Mesendoderm (in vitro differentiated cells): ENCODE data around the gene ALOX15B.
A peak's percentile ranks its signal among the peaks of the same experiment; 100 is the strongest.

ENCODE experiments used
- DNase-seq: peaks from one replicate; pipeline ENCODE4 v3.0.0; 2013
- H2AK5ac ChIP-seq: 2 replicates; pipeline ENCODE4 v1.6.1; 2013; ENCODE audit warnings: low read length, inconsistent platforms
- H2BK120ac ChIP-seq: 2 replicates; pipeline ENCODE4 v1.6.1; 2013; ENCODE audit warnings: low read depth, mild to moderate bottlenecking, low read length, moderate library complexity, mixed read lengths
- H2BK15ac ChIP-seq: replicated peaks from 2 replicates; pipeline ENCODE4 v1.6.1; 2013; ENCODE audit warnings: low read depth, mild to moderate bottlenecking, moderate library complexity
- H2BK5ac ChIP-seq: 2 replicates; pipeline ENCODE4 v1.6.1; 2013; ENCODE audit warnings: low read length, inconsistent platforms
- H3K18ac ChIP-seq: 2 replicates; pipeline ENCODE4 v1.6.1; 2013; ENCODE audit warnings: mild to moderate bottlenecking, low read length, mixed read lengths
- H3K23ac ChIP-seq: one replicate; pipeline ENCODE4 v1.6.1; 2013; ENCODE audit warnings: low read length
- H3K27ac ChIP-seq: 2 replicates; pipeline ENCODE4 v1.5.1; 2013; ENCODE audit warnings: low read depth, mild to moderate bottlenecking, inconsistent platforms, low read length, moderate library complexity
- H3K27me3 ChIP-seq: 2 replicates; pipeline ENCODE4 v1.6.1; 2013; ENCODE audit warnings: low read length, control low read depth, mild to moderate bottlenecking, inconsistent platforms; ENCODE audit not compliant: insufficient read depth, poor library complexity
- H3K36me3 ChIP-seq: 2 replicates; pipeline ENCODE4 v1.6.1; 2013; ENCODE audit warnings: low read length, inconsistent platforms; ENCODE audit not compliant: control insufficient read depth, insufficient read depth
- H3K4ac ChIP-seq: one replicate; pipeline ENCODE4 v1.6.1; 2013; ENCODE audit warnings: low read depth, mild to moderate bottlenecking, low read length, moderate library complexity
- H3K4me1 ChIP-seq: 2 replicates; pipeline ENCODE4 v1.6.1; 2013; ENCODE audit warnings: low read depth, low read length, inconsistent platforms; ENCODE audit not compliant: control insufficient read depth
- H3K4me2 ChIP-seq: 2 replicates; pipeline ENCODE4 v1.6.1; 2013; ENCODE audit warnings: low read length
- H3K4me3 ChIP-seq: 2 replicates; pipeline ENCODE4 v1.5.1; 2013; ENCODE audit warnings: mild to moderate bottlenecking, low read length
- H3K56ac ChIP-seq: one replicate; pipeline ENCODE4 v1.6.1; 2013; ENCODE audit warnings: low read length
- H3K79me1 ChIP-seq: 2 replicates; pipeline ENCODE4 v1.6.1; 2013; ENCODE audit warnings: low read length, inconsistent platforms
- H3K79me2 ChIP-seq: 2 replicates; pipeline ENCODE4 v1.6.1; 2013; ENCODE audit warnings: mild to moderate bottlenecking, low read length; ENCODE audit not compliant: control insufficient read depth, insufficient read depth
- H3K9ac ChIP-seq: 2 replicates; pipeline ENCODE4 v1.6.1; 2013; ENCODE audit warnings: low read length, inconsistent platforms
- H4K5ac ChIP-seq: one replicate; pipeline ENCODE4 v1.6.1; 2013; ENCODE audit warnings: low read length
- H4K8ac ChIP-seq: one replicate; pipeline ENCODE4 v1.6.1; 2013; ENCODE audit warnings: low read depth, mild to moderate bottlenecking, control low read depth, low read length, moderate library complexity
- WGBS: extraction: QIAGEN DNeasy Blood & Tissue Kit; methylation state at CpG from one replicate; pipeline ENCODE4 v1.1.7; 2013; ENCODE audit warnings: low lambda C conversion rate, missing lambda C conversion rate; ENCODE audit not compliant: insufficient coverage; ENCODE audit errors: extremely low coverage; 5-methylcytosine and 5-hydroxymethylcytosine counted together

Gene ALOX15B

DNA sequence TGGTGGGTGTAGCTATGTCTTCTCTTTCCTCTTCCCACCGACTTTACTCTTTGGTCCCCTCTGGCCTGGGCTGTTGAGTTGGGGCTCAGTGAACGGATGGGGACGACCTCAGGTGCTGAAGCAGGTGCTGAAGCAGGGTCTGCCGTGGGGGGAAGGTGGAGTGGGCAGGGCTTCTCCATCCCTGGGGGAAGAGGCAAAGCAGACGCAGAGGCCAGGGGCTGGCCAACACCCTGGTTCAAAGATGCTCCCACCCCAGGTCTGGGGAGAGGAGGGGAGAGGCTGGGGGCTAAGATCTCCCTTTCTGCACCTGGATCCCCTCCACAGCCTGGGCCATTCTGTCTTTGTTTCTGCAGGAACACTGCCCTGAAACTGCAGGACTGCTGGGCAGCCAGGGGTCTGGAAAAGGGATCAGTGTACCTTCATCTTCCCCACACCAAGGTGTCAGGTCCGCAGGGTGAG lies 25.7 kb downstream of the ALOX15B start:
- no peak overlapping the region for H3K4me3 ChIP-seq
- no peaks in the 10 kb centered on the region for H3K79me1 ChIP-seq
- DNase-seq = no peak
- H4K8ac ChIP-seq = no peak overlapping the region
- H3K27ac ChIP-seq = no peak overlapping the region
- no peak overlapping the region for H2BK15ac ChIP-seq
- H3K23ac ChIP-seq = peak overlapping the region; percentile 59
- peaks cover 5% of the 10 kb centered on the region for H3K27me3 ChIP-seq
- H3K18ac ChIP-seq = no peak overlapping the region
- H2BK120ac ChIP-seq = no peak overlapping the region
- H2BK5ac ChIP-seq = no peak overlapping the region
- no peaks in the 10 kb centered on the region for H3K79me2 ChIP-seq
- no CpG with 5 or more reads among the region's 6 CpGs for WGBS
- H4K5ac ChIP-seq = no peak overlapping the region
- peaks cover 8% of the 10 kb centered on the region for H3K4me1 ChIP-seq
- H3K56ac ChIP-seq = peak overlapping the region; percentile 31
- H3K9ac ChIP-seq = peak overlapping the region; percentile 32
- H3K4ac ChIP-seq = no peak overlapping the region
- H3K36me3 ChIP-seq = no peaks in the 10 kb centered on the region
- peak overlapping the region; percentile 75 for H2AK5ac ChIP-seq
- peak overlapping the region; percentile 3 for H3K4me2 ChIP-seq

DNA sequence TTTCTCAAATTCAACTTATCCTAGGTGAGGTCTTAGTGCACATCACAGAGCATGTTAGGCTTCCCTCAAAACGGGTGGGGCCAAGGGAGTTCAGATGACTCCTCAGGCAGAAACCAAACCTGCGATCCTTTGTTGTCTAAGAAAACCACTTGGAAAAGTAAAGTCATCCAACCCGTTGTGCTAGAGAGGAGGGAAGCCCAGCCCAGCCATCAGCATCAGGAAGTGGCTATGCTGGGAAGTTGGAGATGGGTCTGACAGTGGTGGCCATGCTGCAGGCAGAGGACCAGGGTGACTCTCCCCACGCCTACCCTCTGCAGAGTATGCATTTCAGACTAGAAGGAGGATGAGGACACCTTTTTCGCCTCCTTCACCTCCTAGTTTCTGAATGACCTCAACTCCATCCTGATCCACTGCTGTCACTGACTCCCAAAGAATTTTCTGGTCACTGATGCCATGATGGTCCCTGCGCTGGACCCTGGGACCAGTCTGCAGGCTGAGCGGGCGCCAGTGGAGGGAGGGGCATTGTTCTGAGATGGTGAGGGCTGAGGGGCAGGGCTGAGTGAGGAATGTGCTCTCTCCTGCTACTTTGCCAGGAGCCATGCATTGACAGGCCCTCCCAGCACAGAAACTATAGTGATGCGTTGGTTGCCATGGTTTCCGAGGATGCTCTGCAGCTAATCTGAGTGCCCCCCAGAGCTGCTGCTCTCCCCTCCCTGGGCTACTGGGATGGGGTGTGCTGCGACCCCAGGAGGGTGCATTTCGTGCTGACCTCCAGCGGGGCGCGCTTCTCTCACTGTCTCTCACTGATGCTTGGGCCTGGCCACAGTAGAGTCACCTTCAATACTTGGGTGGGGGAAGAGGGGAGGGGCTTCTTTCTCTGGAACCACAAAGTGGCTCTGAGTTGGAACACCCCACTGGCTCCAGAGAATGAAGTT lies 28.2 kb downstream of the ALOX15B start:
- Histone ChIP-seq H3K4me3 (no peak overlapping the region), H3K9ac (no peak overlapping the region), H2BK120ac (no peak overlapping the region), H2BK5ac (no peak overlapping the region), H3K4ac (no peak overlapping the region), H4K5ac (no peak overlapping the region), H3K18ac (no peak overlapping the region), H3K27me3 (peaks cover 19% of the 10 kb centered on the region), H3K36me3 (no peaks in the 10 kb centered on the region), H2AK5ac (no peak overlapping the region), H3K79me2 (no peaks in the 10 kb centered on the region), H3K4me2 (no peak overlapping the region), H3K27ac (no peak overlapping the region), H3K56ac (no peak overlapping the region), H3K23ac (no peak overlapping the region), H4K8ac (no peak overlapping the region), H3K4me1 (peaks cover 8% of the 10 kb centered on the region), H2BK15ac (no peak overlapping the region), H3K79me1 (no peaks in the 10 kb centered on the region)
- no peak for DNase-seq
- WGBS = no CpG with 5 or more reads among the region's 15 CpGs

DNA sequence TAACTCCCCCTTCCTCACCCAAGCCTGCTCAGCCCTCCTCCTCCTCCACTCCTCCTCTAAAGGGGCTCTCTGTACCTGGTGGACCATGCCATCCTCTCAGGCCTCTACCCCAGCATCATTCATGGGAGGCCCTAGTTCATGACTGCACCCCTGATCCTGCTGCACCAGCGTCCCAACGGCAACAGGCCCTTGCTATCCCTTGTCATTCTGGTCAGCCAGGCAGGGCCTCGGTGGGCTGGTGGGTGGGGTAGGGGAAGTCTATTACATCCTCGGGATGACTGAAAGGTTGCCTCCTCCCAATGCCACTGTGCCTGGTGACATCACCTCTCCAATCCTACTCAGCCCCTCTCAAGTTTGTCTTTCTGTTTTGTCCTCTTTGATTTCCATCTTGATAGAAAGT lies 28.9 kb downstream of the ALOX15B start:
- Histone ChIP-seq H2BK15ac (no peak overlapping the region), H4K8ac (no peak overlapping the region), H2BK120ac (no peak overlapping the region), H3K56ac (peak overlapping the region; percentile 37), H3K9ac (no peak overlapping the region), H3K27ac (no peak overlapping the region), H3K79me2 (no peaks in the 10 kb centered on the region), H3K18ac (no peak overlapping the region), H2AK5ac (no peak overlapping the region), H3K23ac (no peak overlapping the region), H4K5ac (no peak overlapping the region), H3K27me3 (peaks cover 26% of the 10 kb centered on the region), H3K36me3 (no peaks in the 10 kb centered on the region), H2BK5ac (no peak overlapping the region), H3K4me3 (no peak overlapping the region), H3K4me2 (no peak overlapping the region), H3K79me1 (no peaks in the 10 kb centered on the region), H3K4ac (no peak overlapping the region), H3K4me1 (peaks cover 6% of the 10 kb centered on the region)
- no CpG with 5 or more reads among the region's 4 CpGs for WGBS
- DNase-seq = no peak

DNA sequence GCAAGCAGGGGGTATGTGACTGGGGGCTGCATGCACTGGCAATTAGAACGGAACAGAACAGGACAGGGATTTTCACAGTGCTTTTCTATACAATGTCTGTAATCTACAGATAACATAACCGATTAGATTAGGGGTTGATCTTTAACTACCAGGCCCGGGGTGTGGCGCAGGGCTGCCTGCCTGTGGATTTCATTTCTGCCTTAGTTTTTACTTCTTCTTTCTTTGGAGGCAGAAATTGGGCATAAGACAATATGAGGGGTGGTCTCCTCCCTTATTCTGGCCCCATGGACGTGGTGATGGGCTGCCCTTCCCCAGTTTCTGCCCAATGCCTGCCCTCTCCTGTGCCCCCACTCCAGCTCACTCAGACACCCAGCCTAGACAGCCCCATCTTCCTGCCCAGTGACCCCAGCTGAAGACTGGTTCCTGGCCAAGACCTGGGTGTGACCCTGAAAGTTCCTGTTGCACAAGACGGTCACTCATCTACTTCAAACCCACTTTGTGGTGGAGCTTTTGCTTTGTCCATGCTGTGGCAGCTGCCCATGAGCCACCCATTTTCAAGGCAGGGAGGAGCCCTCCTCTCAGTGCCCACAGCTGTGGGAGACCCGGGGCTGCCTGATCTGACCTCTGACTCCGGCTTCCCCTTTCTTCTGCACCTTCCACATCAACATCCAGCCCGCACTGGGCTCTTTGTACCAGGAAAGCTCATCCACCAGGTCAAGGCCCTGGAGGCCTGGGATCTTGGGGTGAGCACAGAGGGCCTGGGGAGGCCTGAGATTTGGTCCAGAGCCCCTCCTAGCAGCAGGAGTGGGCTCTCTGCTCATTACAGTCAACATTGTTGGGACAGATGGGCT lies 30.1 kb downstream of the ALOX15B start:
- Histone ChIP-seq H3K79me2 (no peaks in the 10 kb centered on the region), H3K56ac (peak overlapping the region; percentile 45), H3K4ac (no peak overlapping the region), H3K23ac (peak overlapping the region; percentile 66), H4K8ac (no peak overlapping the region), H2BK5ac (peak overlapping the region; percentile 76), H3K4me1 (peaks cover 7% of the 10 kb centered on the region), H2BK120ac (no peak overlapping the region), H2BK15ac (no peak overlapping the region), H3K79me1 (no peaks in the 10 kb centered on the region), H4K5ac (no peak overlapping the region), H3K4me2 (no peak overlapping the region), H3K27me3 (peaks cover 26% of the 10 kb centered on the region), H3K4me3 (no peak overlapping the region), H3K36me3 (no peaks in the 10 kb centered on the region), H3K9ac (peak overlapping the region; percentile 1), H2AK5ac (no peak overlapping the region), H3K27ac (peak overlapping the region; percentile 57), H3K18ac (no peak overlapping the region)
- no peak for DNase-seq
- WGBS = no CpG with 5 or more reads among the region's 9 CpGs

DNA sequence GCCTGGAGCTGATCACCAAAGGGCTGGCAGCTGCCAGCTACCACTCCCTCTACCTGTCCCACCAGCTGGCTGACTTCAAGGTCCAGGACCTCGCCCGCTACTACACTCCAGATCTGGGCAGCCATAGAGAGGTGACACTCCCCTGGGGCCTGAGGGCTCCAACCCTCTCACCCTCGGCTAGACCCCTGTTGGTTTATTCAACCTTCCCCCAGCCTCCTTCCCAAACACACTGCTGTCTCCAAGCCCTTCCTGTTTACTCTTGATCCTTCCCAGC lies 30.7 kb downstream of the ALOX15B start:
- Histone ChIP-seq H3K9ac (no peak overlapping the region), H3K23ac (no peak overlapping the region), H3K4me1 (peaks cover 7% of the 10 kb centered on the region), H3K27ac (peak overlapping the region; percentile 57), H3K79me2 (no peaks in the 10 kb centered on the region), H4K5ac (no peak overlapping the region), H2BK15ac (no peak overlapping the region), H3K56ac (peak overlapping the region; percentile 45), H3K4me3 (no peak overlapping the region), H2BK120ac (no peak overlapping the region), H4K8ac (no peak overlapping the region), H3K79me1 (no peaks in the 10 kb centered on the region), H2BK5ac (no peak overlapping the region), H3K36me3 (no peaks in the 10 kb centered on the region), H3K4me2 (no peak overlapping the region), H2AK5ac (no peak overlapping the region), H3K18ac (no peak overlapping the region), H3K4ac (no peak overlapping the region), H3K27me3 (peaks cover 32% of the 10 kb centered on the region)
- no CpG with 5 or more reads among the region's 3 CpGs for WGBS
- DNase-seq = no peak
